Esophagus (tissue), 2 donors: ENCODE measurements around the gene TRIM63. TPM values are rescaled to one million over a fixed set of nuclear protein-coding genes. Genes with fewer than 3 reads are reported as not detected.

ENCODE experiments used
- polyA plus RNA-seq, 2 donors: library from polyadenylated mRNA; stranded (reverse); fragments of 200-250 nt; gene quantifications; one replicate each; pipeline ENCODE4 v1.2.3, GENCODE V29; 2013
- donor health status: healthy with polysubstance abuse.
- donor health status: Bipolar disorder and iron deficiency.

The TRIM63 gene
- polyA plus RNA-seq, 2 donors: 0.10 to 0.19 TPM

Other genes starting within 250 kb of the TRIM63 start
- gene MTFR1L, start 247.7 kb downstream of the TRIM63 start, polyA plus RNA-seq: 10 to 100 TPM; 28.4 to 32.0 TPM
- 1 to 10 TPM; 1.1 to 2.0 TPM for gene AUNIP, start 208.2 kb downstream of the TRIM63 start, polyA plus RNA-seq
- 10 to 100 TPM in 1 of 2 donors, 1 to 10 TPM in 1; 9.5 to 14.3 TPM for gene PAQR7, start 191.9 kb downstream of the TRIM63 start, polyA plus RNA-seq
- gene STMN1, start 161.2 kb downstream of the TRIM63 start, polyA plus RNA-seq: 100 to 1,000 TPM; 115 to 137 TPM
- 1 to 10 TPM; 5.7 to 5.8 TPM for gene PAFAH2, start 69.6 kb downstream of the TRIM63 start, polyA plus RNA-seq
- gene EXTL1, start 45.9 kb downstream of the TRIM63 start, polyA plus RNA-seq: under 1 TPM; 0.09 to 0.45 TPM
- gene SLC30A2, start 21.5 kb downstream of the TRIM63 start, polyA plus RNA-seq: under 1 TPM in 1 of 2 donors, not detected in 1; 0.01 TPM
- 1 to 10 TPM; 2.6 to 3.7 TPM for gene PDIK1L, start 44.2 kb upstream of the TRIM63 start, polyA plus RNA-seq
- 1 to 10 TPM in 1 of 2 donors, under 1 TPM in 1; 0.94 to 1.6 TPM for gene FAM110D, start 91.4 kb upstream of the TRIM63 start, polyA plus RNA-seq
- not detected for gene C1orf232, start 101.3 kb upstream of the TRIM63 start, polyA plus RNA-seq
- gene ZNF593, start 102.3 kb upstream of the TRIM63 start, polyA plus RNA-seq: 10 to 100 TPM; 42.3 to 63.3 TPM
- gene ZNF593OS, start 104.2 kb upstream of the TRIM63 start, polyA plus RNA-seq: under 1 TPM; 0.12 to 0.22 TPM
- gene CNKSR1, start 109.9 kb upstream of the TRIM63 start, polyA plus RNA-seq: 10 to 100 TPM; 18.7 to 31.9 TPM
- gene CATSPER4, start 123.0 kb upstream of the TRIM63 start, polyA plus RNA-seq: not detected
- 1 to 10 TPM; 5.3 to 5.9 TPM for gene CEP85, start 166.6 kb upstream of the TRIM63 start, polyA plus RNA-seq
- 100 to 1,000 TPM; 170 to 299 TPM for gene SH3BGRL3, start 212.5 kb upstream of the TRIM63 start, polyA plus RNA-seq
- gene UBXN11, start 239.0 kb upstream of the TRIM63 start, polyA plus RNA-seq: 10 to 100 TPM; 10.1 to 16.0 TPM